H1 (cell line): ENCODE results near the gene C1orf116. TPM values are rescaled to one million over a fixed set of nuclear protein-coding genes. Genes with fewer than 3 reads are reported as not detected.

ENCODE experiments used
- CTCF ChIA-PET: fragments of 300-600 bp; sonication (Branson Sonifier 250); formaldehyde crosslinking; loops from one replicate; lab custom pipeline; 2021; ENCODE audit not compliant: partially characterized antibody; lab: Charles Lee
- POLR2A ChIA-PET: fragments of 300-600 bp; sonication (Branson Sonifier 250); formaldehyde crosslinking; loops from one replicate; lab custom pipeline; 2021; ENCODE audit warnings: inconsistent platforms; ENCODE audit not compliant: partially characterized antibody; lab: Charles Lee
- DNase-seq, 2 experiments: peaks; one replicate each; pipeline versions ENCODE4 v3.0.0 to v3.0.0-alpha.2; 2010 to 2022; ENCODE audit warnings: low spot score in 2 of 2, low read depth in 1 of 2, mixed read lengths in 1 of 2
- FAIRE-seq: peaks from 2 replicates; lab custom pipeline; 2011; peaks lifted over from hg19 to GRCh38; lab: Jason Lieb, UNC
- H2AFZ ChIP-seq: 2 replicates; pipeline ENCODE4 v1.8.1; 2012; ENCODE audit warnings: low read length, inconsistent platforms
- H2AK5ac ChIP-seq: 2 replicates; pipeline ENCODE4 v1.6.1; 2013; ENCODE audit warnings: low read depth, low read length
- H2BK120ac ChIP-seq: replicated peaks from 2 replicates; pipeline ENCODE3; 2013; ENCODE audit warnings: low read depth, low read length, inconsistent platforms
- H2BK12ac ChIP-seq: 2 replicates; pipeline ENCODE4 v1.6.1; 2013; ENCODE audit warnings: low read depth, low read length
- H2BK15ac ChIP-seq: 2 replicates; pipeline ENCODE4 v1.6.1; 2013; ENCODE audit warnings: low read length
- H2BK20ac ChIP-seq: 2 replicates; pipeline ENCODE4 v1.6.1; 2013; ENCODE audit warnings: low read length
- H2BK5ac ChIP-seq: 2 replicates; pipeline ENCODE4 v1.6.1; 2013; ENCODE audit warnings: low read depth, low read length
- H3K14ac ChIP-seq: 2 replicates; pipeline ENCODE4 v1.6.1; 2013; ENCODE audit warnings: inconsistent platforms; ENCODE audit not compliant: insufficient read length
- H3K18ac ChIP-seq: 2 replicates; pipeline ENCODE4 v1.6.1; 2013; ENCODE audit warnings: low read length; ENCODE audit errors: extremely low read depth
- H3K23ac ChIP-seq: 2 replicates; pipeline ENCODE4 v1.6.1; 2013; ENCODE audit warnings: inconsistent platforms; ENCODE audit not compliant: insufficient read length
- H3K23me2 ChIP-seq: 2 replicates; pipeline ENCODE4 v1.6.1; 2013; ENCODE audit warnings: low read depth, low read length
- H3K27ac ChIP-seq: 2 replicates; pipeline ENCODE4 v1.6.1; 2011; ENCODE audit warnings: low read depth, low read length, inconsistent platforms
- H3K27me3 ChIP-seq, 4 experiments: replicated peaks in 1 of 4; 1 replicate in 1 of 4; 2 replicates in 3 of 4; pipeline versions ENCODE4 v1.6.1 to v1.8.1; 2011 to 2013; ENCODE audit warnings: low read length in 3 of 4, mild to moderate bottlenecking in 3 of 4, inconsistent platforms in 2 of 4, mixed read lengths in 2 of 4, moderate library complexity in 1 of 4; ENCODE audit not compliant: control insufficient read depth in 3 of 4, insufficient read depth in 3 of 4; ENCODE audit errors: extremely low read depth in 1 of 4
- H3K36me3 ChIP-seq, 4 experiments: 2 replicates each; pipeline versions ENCODE4 v1.6.1 to v1.8.1; 2011 to 2013; ENCODE audit warnings: mild to moderate bottlenecking in 4 of 4, low read length in 3 of 4, moderate library complexity in 2 of 4, control low read depth in 1 of 4, inconsistent platforms in 1 of 4; ENCODE audit not compliant: insufficient read depth in 4 of 4, control insufficient read depth in 2 of 4
- H3K4ac ChIP-seq: replicated peaks from 2 replicates; pipeline ENCODE3; 2013; ENCODE audit warnings: low read length, low read depth, mixed read lengths, inconsistent platforms; ENCODE audit not compliant: insufficient read length
- H3K4me1 ChIP-seq, 4 experiments: replicated peaks in 1 of 4; 1 replicate in 1 of 4; 2 replicates in 3 of 4; pipeline versions ENCODE4 v1.6.1 to v1.8.1; 2011 to 2013; ENCODE audit warnings: low read length in 3 of 4, inconsistent platforms in 2 of 4, mixed read lengths in 1 of 4; ENCODE audit not compliant: insufficient read depth in 4 of 4, control insufficient read depth in 3 of 4
- H3K4me2 ChIP-seq, 2 experiments: 2 replicates each; pipeline versions ENCODE4 v1.6.1 to v1.8.1; 2011 to 2013; ENCODE audit warnings: low read depth in 2 of 2, low read length in 2 of 2, control low read depth in 1 of 2, inconsistent platforms in 1 of 2, mild to moderate bottlenecking in 1 of 2; ENCODE audit not compliant: insufficient read depth in 1 of 2
- H3K4me3 ChIP-seq, 4 experiments: fragments of 200-600, 300-600 bp in 1 of 4; sonication (generic), shearing (Covaris generic), sonication (Bioruptor Twin) in 1 of 4; 2 replicates each; pipeline versions ENCODE4 v1.5.1 to v1.8.1; 2011 to 2016; ENCODE audit warnings: low read length in 4 of 4, low read depth in 3 of 4, control low read depth in 2 of 4, inconsistent platforms in 2 of 4, mild to moderate bottlenecking in 2 of 4, mixed read lengths in 1 of 4, moderate library complexity in 1 of 4; ENCODE audit not compliant: insufficient read depth in 2 of 4; ENCODE audit errors: extremely low read depth in 1 of 4
- H3K56ac ChIP-seq: replicated peaks from 2 replicates; pipeline ENCODE3; 2013; ENCODE audit warnings: low read depth, mild to moderate bottlenecking, mixed read lengths, low read length, inconsistent platforms; ENCODE audit not compliant: insufficient read length
- H3K79me1 ChIP-seq: 2 replicates; pipeline ENCODE4 v1.6.1; 2013; ENCODE audit warnings: low read depth, low read length, control low read depth
- H3K79me2 ChIP-seq, 2 experiments: 2 replicates each; pipeline versions ENCODE4 v1.6.1 to v1.8.1; 2012 to 2013; ENCODE audit warnings: low read length in 2 of 2, mild to moderate bottlenecking in 2 of 2, inconsistent platforms in 1 of 2; ENCODE audit not compliant: insufficient read depth in 2 of 2, control insufficient read depth in 1 of 2
- H3K9ac ChIP-seq, 4 experiments: replicated peaks in 1 of 4; 1 replicate in 1 of 4; 2 replicates in 3 of 4; pipeline versions ENCODE4 v1.6.1 to v1.8.1; 2011 to 2013; ENCODE audit warnings: low read depth in 3 of 4, low read length in 3 of 4, control low read depth in 2 of 4, mild to moderate bottlenecking in 2 of 4, moderate library complexity in 2 of 4, inconsistent platforms in 1 of 4; ENCODE audit errors: extremely low read depth in 1 of 4
- H3K9me3 ChIP-seq, 2 experiments: 2 replicates each; pipeline versions ENCODE4 v1.6.1 to v1.8.1; 2012 to 2013; ENCODE audit warnings: mild to moderate bottlenecking in 2 of 2, moderate library complexity in 2 of 2, control low read depth in 1 of 2, inconsistent platforms in 1 of 2, low read depth in 1 of 2, low read length in 1 of 2, mixed read lengths in 1 of 2; ENCODE audit not compliant: insufficient read depth in 2 of 2
- H4K20me1 ChIP-seq, 2 experiments: replicated peaks in 1 of 2; 2 replicates each; pipeline versions ENCODE3 to v1.8.1; 2011 to 2013; ENCODE audit warnings: inconsistent platforms in 2 of 2, low read length in 2 of 2, mild to moderate bottlenecking in 1 of 2; ENCODE audit not compliant: insufficient read depth in 2 of 2, control insufficient read depth in 1 of 2
- H4K5ac ChIP-seq: 2 replicates; pipeline ENCODE4 v1.6.1; 2013; ENCODE audit warnings: low read length, low read depth, mixed read lengths, inconsistent platforms; ENCODE audit not compliant: insufficient read length
- H4K8ac ChIP-seq: 2 replicates; pipeline ENCODE4 v1.8.0; 2013; ENCODE audit warnings: mild to moderate bottlenecking, moderate library complexity, low read length, inconsistent platforms; ENCODE audit not compliant: insufficient read depth; ENCODE audit errors: extremely low read depth
- H4K91ac ChIP-seq: replicated peaks from 2 replicates; pipeline ENCODE3; 2013; ENCODE audit warnings: low read length, mixed read lengths, inconsistent platforms; ENCODE audit not compliant: insufficient read length
- CEBPB ChIP-seq: IDR thresholded peaks from 2 replicates; pipeline ENCODE4 v1.6.1; 2012; ENCODE audit warnings: low read depth, low read length
- WGBS, 2 experiments: shearing (Covaris generic) in 1 of 2; methylation state at CpG; one replicate each; pipeline versions ENCODE4 v1.1.6 to v1.1.7; 2013 to 2015; ENCODE audit warnings: low lambda C conversion rate in 2 of 2, mixed read lengths in 2 of 2, inconsistent platforms in 1 of 2, low coverage in 1 of 2, missing lambda C conversion rate in 1 of 2; ENCODE audit not compliant: insufficient replicate concordance in 2 of 2, insufficient coverage in 1 of 2, insufficient read length in 1 of 2; ENCODE audit errors: extremely low coverage in 1 of 2, missing lambda C conversion rate in 1 of 2; 5-methylcytosine and 5-hydroxymethylcytosine counted together
- polyA plus RNA-seq, 7 experiments: library from polyadenylated mRNA; depleted of rRNA in 3 of 7; stranded (reverse) in 5 of 7; unstranded in 2 of 7; fragments of >200 nt in 5 of 7; fragments of 200-250 nt in 2 of 7; gene quantifications; 1 replicate in 5 of 7; 2 replicates in 1 of 7; 4 replicates in 1 of 7; pipeline versions ENCODE4 v1.2.1 to v1.2.3, GENCODE V29; 2011 to 2013; ENCODE audit warnings: missing spikeins in 2 of 7, mixed read lengths in 2 of 7
- total RNA-seq: library from RNA; stranded (reverse); fragmentation: NEBNext Ultra II Directional; extraction: Animal tissue kit (Norgen Biotek cat#: 25700); gene quantifications from 2 replicates; pipeline ENCODE4 v1.2.1, GENCODE V29; 2021

C1orf116 gene
- total and polyA plus RNA-seq, 2 of the 8 experiments (the other 6 are each of a cell fraction or from before 2014, with no cell fraction given) = 2.2 to 3.9 TPM

DNA sequence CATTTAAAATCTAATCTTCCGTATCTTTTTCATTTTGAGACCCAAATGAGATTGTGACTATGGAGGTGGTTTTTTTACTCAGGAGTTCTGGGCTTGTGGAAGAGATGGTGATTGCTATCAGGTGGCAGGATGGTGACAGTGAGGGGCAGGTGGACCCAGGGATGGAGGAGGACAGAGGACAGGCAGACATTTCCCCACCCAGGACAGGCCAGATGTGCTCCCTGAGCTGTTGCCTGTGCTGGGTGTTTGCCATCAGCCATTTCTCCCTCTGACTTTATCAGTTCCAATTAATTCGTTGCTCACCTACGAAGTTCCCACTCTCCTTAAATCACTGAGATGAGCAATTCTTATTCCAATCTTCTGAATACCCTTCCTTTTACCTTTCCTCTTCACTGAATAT, 26.5 kb downstream of the C1orf116 start:
- Histone ChIP-seq H3K23ac (no peak overlapping the region), H3K9me3 (no peaks in the 10 kb centered on the region), H3K4me1 (0 out of 7 replicates have a peak, but pooled peaks cover 0 to 2% (median 0%) of the 10 kb centered on the region in 4 experiments), H3K79me2 (no peaks in the 10 kb centered on the region), H4K91ac (no peak overlapping the region), H2BK20ac (no peak overlapping the region), H3K14ac (no peak overlapping the region), H3K9ac (no peak overlapping the region), H3K4ac (no peak overlapping the region), H3K56ac (no peak overlapping the region), H3K36me3 (no peaks in the 10 kb centered on the region), H2AK5ac (no peak overlapping the region), H3K23me2 (no peaks in the 10 kb centered on the region), H4K20me1 (peaks cover 0 to 3% of the 10 kb centered on the region in 2 experiments), H2AFZ (no peak overlapping the region), H4K5ac (no peak overlapping the region), H3K4me3 (no peak overlapping the region), H2BK120ac (no peak overlapping the region), H3K27ac (no peak overlapping the region), H2BK12ac (no peak overlapping the region), H2BK15ac (no peak overlapping the region), H2BK5ac (no peak overlapping the region), H3K18ac (no peak overlapping the region), H3K79me1 (no peaks in the 10 kb centered on the region), H3K27me3 (no peaks in the 10 kb centered on the region; a peak in 1 of 7 replicates), H4K8ac (no peak overlapping the region), H3K4me2 (no peak overlapping the region)
- no peak for DNase-seq
- no peak for TF ChIP-seq CEBPB
- 78% methylated on average over 3 of the region's 3 CpGs; no CpG with 5 or more reads in 1 of the 2 experiments for WGBS, 2 experiments
- POLR2A ChIA-PET = no interaction called here
- no peak for FAIRE-seq
- CTCF ChIA-PET = interaction anchor here (0.6 to 9.9 kb wide), 12 partner anchors 8 to 494 kb away, joined by 3 to 122 read pairs (median 8); partner anchors contain the start of gene C1orf116
